ENCODE data around the gene DDHD1.

GRCh38 chr14:53006931-53007562 is 146.1 kb downstream of the DDHD1 start:
- TF ChIP-seq TAF1 (IDR thresholded peaks at IDR 0.05; ENCODE audit: low read depth, low read length) (no peak), POLR2A (IDR thresholded peaks at IDR 0.05; ENCODE audit: low read depth, low read length) (no peak), POLR2AphosphoS5 (IDR thresholded peaks at IDR 0.05; ENCODE audit: low read depth, low read length) (no peak)

All from GM12891 (cell line).